Fibroblast of mammary gland (primary cell): Measurements from ENCODE around the gene PLXNA4.

Experiments used
- DNase-seq: peaks from one replicate; pipeline ENCODE4 v3.0.0-alpha.2; 2010; ENCODE audit warnings: low read depth
- H3K4me3 ChIP-seq: 2 replicates; pipeline ENCODE4 v1.5.1; 2011; ENCODE audit warnings: low read depth, mild to moderate bottlenecking, low read length, moderate library complexity; ENCODE audit not compliant: control insufficient read depth
- TF ChIP-seq, protein P1 (sequence below): conservative IDR thresholded peaks from 2 replicates; pipeline ENCODE4 v1.5.1; 2011; ENCODE audit warnings: low read depth, low read length, inconsistent platforms; ENCODE audit not compliant: control insufficient read depth, insufficient read depth

Gene PLXNA4

DNA sequence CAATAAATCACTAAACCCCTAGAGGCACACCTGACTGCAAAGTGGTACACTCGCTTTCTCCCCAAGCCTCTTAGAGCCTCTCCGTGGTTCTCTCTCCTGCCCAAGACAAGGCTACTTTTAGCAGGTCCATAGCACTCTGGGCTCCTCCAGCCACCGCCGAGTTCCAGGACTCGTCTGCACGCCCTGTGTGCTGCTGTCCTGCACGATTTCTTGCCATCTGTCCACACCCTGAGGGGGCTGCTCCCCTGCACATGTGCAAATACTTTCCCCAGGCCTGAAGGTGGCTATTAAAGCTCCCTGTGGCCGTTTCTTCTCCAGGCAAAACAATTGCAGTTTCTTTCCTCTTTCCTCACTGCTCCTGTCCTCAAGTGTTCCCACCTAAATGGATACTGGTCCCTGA lies 414.3 kb downstream of the PLXNA4 start:
- no peak for DNase-seq
- no peak overlapping the region for H3K4me3 ChIP-seq
- TF ChIP-seq, protein P1, sequence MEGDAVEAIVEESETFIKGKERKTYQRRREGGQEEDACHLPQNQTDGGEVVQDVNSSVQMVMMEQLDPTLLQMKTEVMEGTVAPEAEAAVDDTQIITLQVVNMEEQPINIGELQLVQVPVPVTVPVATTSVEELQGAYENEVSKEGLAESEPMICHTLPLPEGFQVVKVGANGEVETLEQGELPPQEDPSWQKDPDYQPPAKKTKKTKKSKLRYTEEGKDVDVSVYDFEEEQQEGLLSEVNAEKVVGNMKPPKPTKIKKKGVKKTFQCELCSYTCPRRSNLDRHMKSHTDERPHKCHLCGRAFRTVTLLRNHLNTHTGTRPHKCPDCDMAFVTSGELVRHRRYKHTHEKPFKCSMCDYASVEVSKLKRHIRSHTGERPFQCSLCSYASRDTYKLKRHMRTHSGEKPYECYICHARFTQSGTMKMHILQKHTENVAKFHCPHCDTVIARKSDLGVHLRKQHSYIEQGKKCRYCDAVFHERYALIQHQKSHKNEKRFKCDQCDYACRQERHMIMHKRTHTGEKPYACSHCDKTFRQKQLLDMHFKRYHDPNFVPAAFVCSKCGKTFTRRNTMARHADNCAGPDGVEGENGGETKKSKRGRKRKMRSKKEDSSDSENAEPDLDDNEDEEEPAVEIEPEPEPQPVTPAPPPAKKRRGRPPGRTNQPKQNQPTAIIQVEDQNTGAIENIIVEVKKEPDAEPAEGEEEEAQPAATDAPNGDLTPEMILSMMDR = no peak

DNA sequence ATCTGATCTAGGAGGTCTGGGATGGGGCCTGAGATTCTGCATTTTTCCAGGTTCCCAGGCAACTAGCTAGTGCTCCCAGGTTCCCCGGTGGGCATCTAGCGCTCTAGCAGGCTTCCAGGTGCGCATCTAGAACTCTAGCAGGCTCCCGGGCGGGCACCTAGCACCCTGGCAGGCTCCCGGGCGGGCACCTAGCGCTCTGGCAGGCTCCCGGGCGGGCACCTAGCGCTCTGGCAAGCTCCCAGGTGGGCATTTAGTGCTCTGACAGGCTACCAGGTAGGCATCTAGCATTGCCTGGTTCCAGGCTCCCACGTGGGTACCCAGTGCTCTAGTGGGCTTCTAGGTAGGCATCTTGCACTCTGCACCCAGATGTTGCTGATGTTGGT lies 414.7 kb downstream of the PLXNA4 start:
- H3K4me3 ChIP-seq = no peak overlapping the region
- no peak for DNase-seq
- TF ChIP-seq, protein P1 = no peak

DNA sequence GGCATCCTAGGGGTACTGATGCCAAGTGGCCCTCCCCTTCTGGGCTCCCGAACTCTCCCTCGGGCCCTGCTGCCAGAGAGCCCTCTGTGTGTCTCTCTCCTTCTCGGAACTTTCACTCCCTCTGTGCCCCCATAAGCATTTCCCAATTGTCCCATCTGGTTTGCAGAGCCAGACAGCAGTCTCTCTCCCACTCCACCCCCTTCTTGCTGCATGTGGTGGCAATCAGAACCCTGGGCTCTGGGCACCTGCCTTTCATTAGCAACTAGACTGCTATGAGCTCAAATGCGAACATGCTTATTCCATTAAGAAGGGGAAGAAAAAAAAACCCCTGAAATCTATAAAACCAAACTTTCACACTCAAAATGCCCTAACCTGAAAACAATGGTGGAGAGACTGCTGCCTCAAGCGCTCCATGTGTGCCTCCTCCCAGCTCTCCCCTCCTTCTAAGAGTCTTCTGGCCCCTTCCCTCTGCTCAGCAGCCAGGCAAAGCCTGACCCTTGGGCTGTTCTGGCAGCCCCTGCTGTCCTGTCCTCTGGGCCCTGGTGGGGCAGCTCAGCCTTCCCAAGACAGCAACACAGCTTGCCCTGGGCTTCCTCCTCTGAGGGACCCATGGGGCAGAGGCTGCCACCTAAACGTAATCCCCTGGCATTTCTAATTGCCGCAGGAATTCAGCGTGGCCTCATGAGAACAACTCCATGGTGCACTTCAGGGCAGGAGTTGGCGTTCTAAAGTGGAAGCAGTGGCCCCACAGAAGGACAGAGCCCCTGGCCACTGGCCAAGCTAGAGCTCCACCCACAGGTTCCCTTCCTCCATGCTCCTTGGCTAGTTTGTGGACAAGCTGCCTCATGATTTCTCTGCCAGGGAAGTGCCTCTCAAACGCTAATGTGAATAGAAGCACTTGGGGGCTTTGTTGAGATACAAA lies 415.4 kb downstream of the PLXNA4 start:
- no peak overlapping the region for H3K4me3 ChIP-seq
- no peak for DNase-seq
- TF ChIP-seq, protein P1 = no peak

DNA sequence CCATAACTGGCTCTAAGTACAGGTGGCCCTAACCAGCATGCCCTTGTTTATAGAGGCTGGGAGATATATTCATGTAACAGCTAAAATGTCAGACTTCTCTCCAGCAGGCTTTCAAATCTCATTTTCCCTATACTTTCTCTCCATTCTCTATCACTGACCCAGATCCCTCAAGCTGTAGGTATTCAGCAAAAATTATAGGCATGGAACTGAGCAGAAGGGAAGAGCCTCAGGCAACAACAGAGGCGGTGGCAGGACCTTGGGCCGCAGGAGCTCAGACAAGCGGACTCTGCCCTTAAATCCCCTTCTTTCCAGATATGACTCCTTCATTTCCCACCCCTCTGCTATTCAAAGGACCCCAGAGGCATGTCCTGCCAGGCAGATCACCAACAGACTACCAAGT lies 417.4 kb downstream of the PLXNA4 start:
- DNase-seq = no peak
- TF ChIP-seq, protein P1 = no peak

DNA sequence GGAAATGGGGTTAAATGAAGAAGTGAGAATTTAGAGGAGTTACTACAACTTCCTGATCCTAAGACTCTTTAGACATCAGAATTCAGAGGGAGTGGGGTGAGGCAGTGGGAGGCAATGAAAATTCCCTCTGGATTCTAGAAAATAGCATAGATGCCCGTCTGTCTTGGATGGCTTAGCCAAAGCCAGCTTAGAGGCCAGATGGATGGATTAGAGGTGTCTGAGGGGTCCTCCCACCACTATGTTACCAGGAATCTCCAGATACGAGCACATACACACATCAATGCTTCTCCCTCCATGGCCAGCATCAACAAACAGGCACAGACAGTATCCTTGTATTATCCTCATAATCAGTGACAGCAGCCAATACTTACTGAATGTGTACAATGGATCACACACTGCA lies 418.1 kb downstream of the PLXNA4 start:
- H3K4me3 ChIP-seq = no peak overlapping the region
- TF ChIP-seq, protein P1 = no peak
- no peak for DNase-seq

More for the DNA sequence above, 417.4 kb downstream of the PLXNA4 start:
- no peak overlapping the region for H3K4me3 ChIP-seq

DNA sequence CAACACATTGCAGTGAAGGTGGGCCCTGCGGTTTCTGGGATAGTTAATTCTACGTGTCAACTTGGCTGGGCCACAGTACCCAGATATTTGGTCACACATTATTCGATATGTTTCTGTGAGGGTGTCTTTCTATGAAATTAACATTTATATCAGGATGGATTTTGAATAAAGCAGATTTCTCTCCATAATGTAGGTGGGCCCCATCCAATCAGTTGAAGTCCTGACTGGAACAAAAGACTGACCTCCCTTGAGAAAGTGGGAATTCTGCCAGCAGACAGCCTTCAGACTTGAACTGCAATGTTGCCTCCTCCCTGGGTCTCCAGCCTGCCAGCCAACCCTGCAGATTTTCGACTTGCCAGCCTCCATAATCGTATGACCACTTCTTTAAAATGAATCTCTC lies 420.6 kb downstream of the PLXNA4 start:
- DNase-seq = no peak
- TF ChIP-seq, protein P1 = no peak
- H3K4me3 ChIP-seq = no peak overlapping the region
